Myocyte (in vitro differentiated cells): ENCODE data around the gene NHLRC1. TPM values are rescaled to one million over a fixed set of nuclear protein-coding genes. Genes with fewer than 3 reads are reported as not detected.

Experiments
- DNase-seq: peaks from one replicate; pipeline ENCODE4 v3.0.0-alpha.2; 2012; ENCODE audit warnings: low read depth
- total RNA-seq: library from RNA; depleted of rRNA; stranded (reverse); fragments of >200 nt; gene quantifications from 2 replicates; pipeline ENCODE4 v1.2.3, GENCODE V29; 2014

Gene NHLRC1
- total RNA-seq, 1 donor from 2014 or later, result 3.4 TPM

DNA sequence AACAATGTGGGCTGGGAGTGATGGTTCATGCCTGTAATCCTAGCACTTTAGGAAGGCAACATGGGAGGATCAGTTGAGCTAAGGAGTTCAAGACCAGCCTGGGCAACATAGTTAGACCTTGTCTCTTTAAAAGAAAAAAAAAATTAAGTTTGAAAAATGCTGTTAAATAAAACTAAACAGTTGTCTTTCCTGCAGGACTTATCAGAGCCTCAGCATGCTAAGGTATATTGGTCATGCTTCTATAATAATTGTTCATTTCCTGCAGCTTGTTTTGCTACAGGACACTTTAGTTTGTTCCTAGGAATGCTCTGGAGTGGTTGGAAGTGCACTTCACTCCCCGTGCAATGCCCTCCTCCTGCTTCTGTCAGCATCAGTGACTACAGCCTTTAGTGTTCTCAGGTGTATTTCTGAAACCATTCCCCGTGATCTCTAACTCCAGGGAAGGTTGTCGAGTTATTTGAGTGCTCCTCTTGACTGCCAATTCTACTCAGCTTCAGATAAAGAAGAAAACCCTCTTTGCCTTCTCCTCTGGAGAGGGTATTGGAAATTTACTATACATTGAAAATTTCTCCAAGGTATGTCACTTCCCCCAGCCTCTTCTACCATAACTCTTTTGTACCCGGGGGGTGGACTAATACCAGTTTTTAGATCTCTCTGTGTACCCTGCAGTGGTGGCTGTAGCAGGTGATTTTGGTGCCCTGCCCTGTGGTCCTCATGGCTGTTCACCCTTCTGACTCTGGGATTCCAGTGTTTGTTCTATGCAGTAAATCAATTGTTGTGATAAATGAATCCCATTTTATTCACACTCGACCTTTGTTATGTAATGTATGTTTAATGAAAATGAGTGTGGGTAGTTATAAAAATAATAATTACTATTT is 33.8 kb downstream of the NHLRC1 start:
- no peak for DNase-seq

DNA sequence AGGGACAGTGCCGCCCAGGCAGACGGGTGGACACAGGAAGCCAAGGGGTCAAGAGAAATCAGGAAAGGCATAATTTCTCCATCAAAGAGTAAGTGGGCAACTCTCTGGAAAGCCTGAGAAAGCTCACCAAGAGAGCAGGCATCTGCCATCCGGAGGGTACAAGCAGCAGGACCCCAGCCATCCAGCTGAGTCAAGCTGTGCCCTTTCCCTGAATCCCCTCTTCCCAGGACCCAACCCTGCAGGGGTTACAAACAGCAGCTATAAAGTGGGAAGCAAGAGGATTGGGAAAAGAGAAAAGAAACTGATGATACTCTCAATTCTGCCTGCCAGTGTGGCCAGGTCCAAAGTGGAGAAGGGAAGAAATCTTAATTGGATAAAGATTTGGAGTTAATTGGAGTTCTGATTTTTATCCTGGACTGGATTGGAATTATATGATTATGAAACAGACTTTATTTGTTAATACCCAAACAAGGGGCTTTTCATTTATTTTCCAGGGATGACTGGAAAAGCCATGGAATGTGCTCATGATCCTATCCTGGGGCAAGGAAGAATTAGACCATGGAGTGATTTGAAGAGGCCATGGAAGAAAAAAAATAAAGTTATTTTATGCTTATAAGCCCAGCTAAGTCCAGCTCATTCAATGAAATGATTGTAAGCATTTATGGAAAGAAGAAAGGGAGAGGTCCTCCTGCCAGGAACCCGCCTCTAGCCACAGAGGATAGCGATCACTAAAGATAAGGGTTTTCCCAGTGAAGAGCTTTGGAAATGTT is 34.9 kb downstream of the NHLRC1 start:
- no peak for DNase-seq

DNA sequence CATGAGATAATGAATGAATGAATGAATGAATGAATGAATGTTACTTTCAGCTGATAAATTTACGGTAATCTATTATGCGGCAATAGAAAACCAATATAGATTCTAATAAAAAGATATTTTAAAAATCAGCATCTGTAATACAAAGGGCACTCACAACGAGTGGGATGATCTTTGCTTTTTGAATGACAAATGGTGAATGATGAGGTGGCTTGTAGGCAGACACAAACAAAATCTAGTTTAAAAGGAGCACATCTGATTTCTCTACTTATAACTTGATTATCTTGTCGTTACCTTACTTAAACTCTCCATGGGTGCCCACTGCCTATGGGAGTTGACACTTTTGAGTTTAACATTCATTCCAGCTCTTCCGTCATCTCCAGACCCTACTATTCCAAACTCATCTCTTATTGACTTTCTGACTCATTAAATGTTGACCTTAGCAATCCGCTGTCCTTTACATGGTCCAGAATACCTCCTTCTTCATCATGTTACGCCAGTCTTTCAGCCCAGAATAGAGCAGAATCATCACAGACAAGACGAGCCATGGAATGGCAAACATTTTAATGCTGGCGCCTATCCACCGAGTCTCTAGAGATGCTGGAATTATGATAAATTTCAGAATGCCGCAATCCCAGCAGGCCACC is 41.3 kb downstream of the NHLRC1 start:
- no peak for DNase-seq

DNA sequence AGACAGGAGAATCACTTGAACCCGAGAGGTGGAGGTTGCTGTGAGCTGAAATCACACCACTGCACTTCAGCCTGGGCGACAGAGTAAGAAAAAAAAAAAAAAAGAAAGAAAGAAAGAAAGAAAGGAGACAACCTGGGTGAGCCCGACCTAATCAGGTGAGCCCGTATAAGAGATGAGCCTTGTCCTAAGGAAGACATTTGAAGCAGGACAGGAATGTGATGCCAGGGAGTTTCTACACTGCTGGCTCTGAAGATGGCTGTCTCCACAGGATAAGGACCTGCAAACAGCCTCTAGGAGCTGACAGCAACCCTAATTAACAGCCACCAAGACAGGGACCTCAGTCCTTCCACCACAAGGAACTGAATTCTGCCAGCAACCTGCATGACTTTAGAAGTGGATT is 41.9 kb downstream of the NHLRC1 start:
- DNase-seq, result no peak

DNA sequence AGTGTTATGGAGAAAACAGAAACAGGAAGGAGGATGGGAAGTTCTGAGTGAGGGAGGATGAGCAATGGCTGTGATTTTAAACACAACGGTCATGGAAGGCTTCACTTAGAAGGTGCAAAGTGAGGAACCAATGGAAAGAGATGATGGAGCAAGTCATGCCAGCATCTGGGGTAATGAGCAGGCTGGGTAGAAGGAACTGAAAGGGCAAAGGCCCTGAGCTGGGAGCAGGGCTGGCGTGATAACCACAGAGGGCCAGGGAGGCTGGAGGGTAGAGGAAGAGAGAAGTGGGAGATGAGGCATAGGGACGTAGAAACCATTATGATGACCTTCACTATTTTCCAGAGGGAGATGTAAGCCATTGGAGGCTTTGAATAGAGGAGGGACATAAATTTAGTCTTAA is 43.6 kb downstream of the NHLRC1 start:
- no peak for DNase-seq

DNA sequence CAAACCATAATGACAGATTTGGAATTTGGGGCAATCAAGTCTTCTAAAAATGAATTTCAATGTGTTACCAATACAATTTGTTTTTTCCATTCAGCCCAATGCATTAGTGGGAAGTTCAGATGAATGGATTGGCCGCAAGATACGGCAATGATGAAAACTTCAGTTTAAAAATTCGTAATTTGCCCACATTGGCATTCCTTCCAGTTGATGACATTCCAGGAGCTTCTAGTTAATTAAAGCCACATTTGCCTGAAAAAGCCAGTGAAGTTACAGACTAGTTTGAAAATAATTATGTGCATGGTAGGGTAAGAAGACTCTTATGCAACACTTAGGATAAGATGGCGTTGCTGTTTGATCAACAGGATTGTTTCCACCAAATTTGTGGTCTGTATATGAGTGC is 46.2 kb downstream of the NHLRC1 start:
- no peak for DNase-seq

DNA sequence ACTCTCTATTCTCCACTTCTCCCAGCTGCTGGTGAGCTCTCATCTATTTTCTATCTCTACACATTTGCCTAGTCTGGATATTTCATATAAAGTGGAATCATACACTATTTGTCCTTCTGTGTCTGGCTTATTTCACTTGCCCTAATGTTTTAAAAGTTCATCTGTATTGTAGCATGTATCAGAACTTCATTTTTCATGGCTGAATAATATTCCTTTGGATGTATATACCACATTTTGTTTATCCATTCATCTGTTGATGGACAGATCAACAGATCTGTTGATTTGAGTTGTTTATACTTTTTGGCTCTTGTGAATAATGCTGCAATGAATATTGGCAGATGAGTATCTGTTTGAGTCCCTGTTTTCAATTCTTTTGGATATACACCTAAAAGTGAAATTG is 49.6 kb downstream of the NHLRC1 start:
- DNase-seq, result no peak

DNA sequence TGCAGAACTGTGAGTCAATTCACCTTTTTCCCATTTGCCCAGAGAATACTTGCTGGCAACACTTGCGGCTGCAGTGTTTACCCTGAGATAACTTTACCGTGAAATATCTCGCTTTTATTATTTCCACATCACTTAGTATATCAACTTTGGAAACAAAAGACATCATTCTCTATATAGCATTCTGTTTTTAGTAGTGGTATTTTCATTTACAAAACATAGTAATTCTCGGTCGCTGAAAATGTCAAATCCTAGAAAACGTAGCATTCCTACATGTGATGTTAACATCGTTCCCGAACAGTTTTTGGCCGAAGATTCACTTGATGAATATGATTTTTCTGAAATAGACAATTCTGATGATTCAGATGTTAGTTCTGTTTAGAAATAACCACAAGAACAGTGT is 52.0 kb downstream of the NHLRC1 start:
- DNase-seq, result no peak

Other genes with a start within 250 kb of the NHLRC1 start
- 51.2 and 84.5 TPM in 2 replicates for gene KIF13A, start 135.0 kb downstream of the NHLRC1 start, total RNA-seq
- gene TPMT, start 32.4 kb upstream of the NHLRC1 start, total RNA-seq, result 8.3 and 13.2 TPM in 2 replicates
- 13.9 and 18.5 TPM in 2 replicates for gene KDM1B, start 32.7 kb upstream of the NHLRC1 start, total RNA-seq
- gene DEK, start 141.9 kb upstream of the NHLRC1 start, total RNA-seq, result 90.8 and 136 TPM in 2 replicates